ENCODE measurements around the gene GDI2.

The GDI2 gene

GRCh38 chr10:5744849-5745248 is 68.4 kb downstream of the GDI2 start:
- TF ChIP-seq EZH2 (IDR thresholded peaks at IDR 0.05; ENCODE audit: borderline replicate concordance, low read length) (no peak), CTCF (IDR thresholded peaks at IDR 0.05; ENCODE audit: low read length) (no peak)
- Histone ChIP-seq H3F3A (ENCODE audit: insufficient read depth, low read length) (no peaks in the 10 kb centered on the region), H3K4me1 (ENCODE audit: insufficient read depth, low read length, severe bottlenecking) (peaks cover 9% of the 10 kb centered on the region), H3K4me2 (ENCODE audit: low read length) (no peak overlapping the region), H3K27ac (ENCODE audit: low read depth, low read length, poor library complexity, severe bottlenecking) (no peak overlapping the region), H3K27me3 (ENCODE audit: insufficient read depth, low read length) (no peaks in the 10 kb centered on the region), H3K9me2 (ENCODE audit: low read depth, low read length) (no peaks in the 10 kb centered on the region), H2AFZ (ENCODE audit: low read length) (no peak overlapping the region), H3K9ac (ENCODE audit: low read length) (no peak overlapping the region), H3K79me2 (ENCODE audit: insufficient read depth, low read length) (no peaks in the 10 kb centered on the region), H3K4me3 (ENCODE audit: low read depth, low read length, poor library complexity, severe bottlenecking) (no peak overlapping the region), H3K9me3 (ENCODE audit: low read length) (no peaks in the 10 kb centered on the region), H4K20me1 (ENCODE audit: insufficient read depth, low read length) (no peaks in the 10 kb centered on the region), H3K36me3 (ENCODE audit: insufficient read depth, low read length) (peaks cover 93% of the 10 kb centered on the region)

DNA sequence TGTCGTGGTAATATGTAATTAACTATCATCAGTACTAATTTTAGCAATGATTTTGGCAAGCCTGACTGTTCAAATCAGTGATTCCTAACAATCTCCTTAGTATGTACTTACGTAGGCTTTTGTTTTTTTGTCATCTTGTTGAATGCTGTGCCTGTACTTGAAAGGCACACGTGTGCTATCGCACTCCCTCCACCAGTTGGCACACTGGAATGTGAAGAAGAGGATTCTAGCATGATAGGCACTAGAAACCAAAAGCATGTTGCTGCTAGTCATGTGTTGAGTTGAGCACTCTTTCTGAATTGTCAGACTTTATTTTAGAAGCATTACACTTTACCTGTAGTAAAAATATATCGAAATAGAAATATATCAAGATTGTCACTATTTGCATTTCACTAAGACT is 69.5 kb downstream of the GDI2 start:
- no peak overlapping the region for H2AFZ ChIP-seq (ENCODE audit: low read length)
- H3K9me2 ChIP-seq (ENCODE audit: low read depth, low read length), result no peaks in the 10 kb centered on the region
- no peak overlapping the region for H3K4me3 ChIP-seq (ENCODE audit: low read depth, low read length, poor library complexity, severe bottlenecking)
- no peak overlapping the region for H3K9ac ChIP-seq (ENCODE audit: low read length)
- no peak overlapping the region for H3K4me2 ChIP-seq (ENCODE audit: low read length)
- no peak overlapping the region for H3K27ac ChIP-seq (ENCODE audit: low read depth, low read length, poor library complexity, severe bottlenecking)
- no peaks in the 10 kb centered on the region for H3K79me2 ChIP-seq (ENCODE audit: insufficient read depth, low read length)
- H3K9me3 ChIP-seq (ENCODE audit: low read length), result no peaks in the 10 kb centered on the region
- H3K36me3 ChIP-seq (ENCODE audit: insufficient read depth, low read length), result peaks cover 88% of the 10 kb centered on the region
- H3K27me3 ChIP-seq (ENCODE audit: insufficient read depth, low read length), result no peaks in the 10 kb centered on the region
- no peaks in the 10 kb centered on the region for H3F3A ChIP-seq (ENCODE audit: insufficient read depth, low read length)
- TF ChIP-seq EZH2 (IDR thresholded peaks at IDR 0.05; ENCODE audit: borderline replicate concordance, low read length) (no peak), CTCF (IDR thresholded peaks at IDR 0.05; ENCODE audit: low read length) (no peak)
- H4K20me1 ChIP-seq (ENCODE audit: insufficient read depth, low read length), result no peaks in the 10 kb centered on the region
- peaks cover 9% of the 10 kb centered on the region for H3K4me1 ChIP-seq (ENCODE audit: insufficient read depth, low read length, severe bottlenecking)

DNA sequence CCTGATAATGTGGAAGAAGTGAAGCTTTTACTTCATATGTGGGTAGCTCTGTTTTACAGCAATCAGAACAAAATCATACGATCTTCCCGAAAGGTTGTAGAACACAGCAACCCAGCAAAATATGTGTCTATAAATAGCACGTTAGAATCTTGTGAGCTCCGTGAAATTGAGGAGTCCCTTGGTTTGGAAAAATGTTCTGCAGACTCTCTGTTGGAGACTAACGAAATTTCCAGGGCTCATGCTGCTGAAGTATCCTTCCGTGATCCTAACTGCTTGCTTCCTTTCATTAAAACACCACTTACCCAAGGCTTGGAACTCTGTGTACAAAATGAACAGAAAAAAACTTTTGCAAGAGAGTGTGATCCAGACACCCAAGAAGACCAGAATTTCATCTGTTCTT is 71.1 kb downstream of the GDI2 start:
- H3K4me2 ChIP-seq (ENCODE audit: low read length), result no peak overlapping the region
- no peaks in the 10 kb centered on the region for H3K9me2 ChIP-seq (ENCODE audit: low read depth, low read length)
- H3K27ac ChIP-seq (ENCODE audit: low read depth, low read length, poor library complexity, severe bottlenecking), result no peak overlapping the region
- no peaks in the 10 kb centered on the region for H3K79me2 ChIP-seq (ENCODE audit: insufficient read depth, low read length)
- H3F3A ChIP-seq (ENCODE audit: insufficient read depth, low read length), result no peaks in the 10 kb centered on the region
- H3K9me3 ChIP-seq (ENCODE audit: low read length), result no peaks in the 10 kb centered on the region
- H3K4me3 ChIP-seq (ENCODE audit: low read depth, low read length, poor library complexity, severe bottlenecking), result no peak overlapping the region
- H3K4me1 ChIP-seq (ENCODE audit: insufficient read depth, low read length, severe bottlenecking), result peaks cover 9% of the 10 kb centered on the region
- H3K27me3 ChIP-seq (ENCODE audit: insufficient read depth, low read length), result no peaks in the 10 kb centered on the region
- H4K20me1 ChIP-seq (ENCODE audit: insufficient read depth, low read length), result no peaks in the 10 kb centered on the region
- H3K36me3 ChIP-seq (ENCODE audit: insufficient read depth, low read length), result peaks cover 86% of the 10 kb centered on the region
- no peak overlapping the region for H3K9ac ChIP-seq (ENCODE audit: low read length)
- no peak overlapping the region for H2AFZ ChIP-seq (ENCODE audit: low read length)
- TF ChIP-seq CTCF (IDR thresholded peaks at IDR 0.05; ENCODE audit: low read length) (no peak), EZH2 (IDR thresholded peaks at IDR 0.05; ENCODE audit: borderline replicate concordance, low read length) (no peak)
